ENCODE results near the gene TNFRSF12A. TPM values are rescaled to one million over a fixed set of nuclear protein-coding genes. Genes with fewer than 3 reads are reported as not detected.

Gene TNFRSF12A
- total and polyA plus RNA-seq, 2 of the 13 experiments (the other 11 are each of a cell fraction or from before 2014, with no cell fraction given): 61.9 to 66.0 TPM

GRCh38 chr16:3020604-3021448 is 658 bp downstream of the TNFRSF12A start (continued):
- TF ChIP-seq, protein P1, sequence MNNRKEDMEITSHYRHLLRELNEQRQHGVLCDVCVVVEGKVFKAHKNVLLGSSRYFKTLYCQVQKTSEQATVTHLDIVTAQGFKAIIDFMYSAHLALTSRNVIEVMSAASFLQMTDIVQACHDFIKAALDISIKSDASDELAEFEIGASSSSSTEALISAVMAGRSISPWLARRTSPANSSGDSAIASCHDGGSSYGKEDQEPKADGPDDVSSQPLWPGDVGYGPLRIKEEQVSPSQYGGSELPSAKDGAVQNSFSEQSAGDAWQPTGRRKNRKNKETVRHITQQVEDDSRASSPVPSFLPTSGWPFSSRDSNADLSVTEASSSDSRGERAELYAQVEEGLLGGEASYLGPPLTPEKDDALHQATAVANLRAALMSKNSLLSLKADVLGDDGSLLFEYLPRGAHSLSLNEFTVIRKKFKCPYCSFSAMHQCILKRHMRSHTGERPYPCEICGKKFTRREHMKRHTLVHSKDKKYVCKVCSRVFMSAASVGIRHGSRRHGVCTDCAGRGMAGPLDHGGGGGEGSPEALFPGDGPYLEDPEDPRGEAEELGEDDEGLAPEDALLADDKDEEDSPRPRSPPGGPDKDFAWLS (CRISPR knock-in tag; IDR thresholded peaks at IDR 0.05; ENCODE audit: borderline replicate concordance): peak; percentile 95; the same call in 1 of the 2 replicates
- TF ChIP-seq MXI1 (IDR thresholded peaks at IDR 0.05; ENCODE audit: borderline replicate concordance, low read depth, low read length) (no peak; the same call in 2 of the 3 replicates), MBNL3 (CRISPR knock-in tag; conservative IDR thresholded peaks at IDR 0.05) (no peak), ZNF263 (CRISPR knock-in tag; IDR thresholded peaks at IDR 0.05) (no peak), ZNF18 (CRISPR knock-in tag; IDR thresholded peaks at IDR 0.05; ENCODE audit: insufficient replicate concordance) (no peak), ZNF816 (CRISPR knock-in tag; IDR thresholded peaks at IDR 0.05; ENCODE audit: borderline replicate concordance) (no peak), ZNF496 (CRISPR knock-in tag; IDR thresholded peaks at IDR 0.05; ENCODE audit: insufficient replicate concordance) (no peak), PHF5A (CRISPR knock-in tag; IDR thresholded peaks at IDR 0.05; ENCODE audit: low read depth, unreplicated experiment) (no peak), HMGXB3 (CRISPR knock-in tag; IDR thresholded peaks at IDR 0.05; ENCODE audit: borderline replicate concordance) (no peak; the same call in 1 of the 2 replicates), HNF4G (IDR thresholded peaks at IDR 0.05; ENCODE audit: borderline replicate concordance, low read depth, low read length) (no peak), HNF4G (CRISPR knock-in tag; IDR thresholded peaks at IDR 0.05; ENCODE audit: borderline replicate concordance, low read depth) (no peak), RFX1 (IDR thresholded peaks at IDR 0.05) (no peak), ZNF354B (CRISPR knock-in tag; IDR thresholded peaks at IDR 0.05) (no peak), MXD4 (CRISPR knock-in tag; IDR thresholded peaks at IDR 0.05) (peak; percentile 51; the same call in 1 of the 2 replicates), ZNF121 (CRISPR knock-in tag; IDR thresholded peaks at IDR 0.05) (peak; percentile 32; the same call in 1 of the 2 replicates), ZNF232 (CRISPR knock-in tag; IDR thresholded peaks at IDR 0.05; ENCODE audit: borderline replicate concordance) (no peak; the same call in 1 of the 2 replicates), SKI (IDR thresholded peaks at IDR 0.05; ENCODE audit: partially characterized antibody) (peak; percentile 54), BATF2 (CRISPR knock-in tag; IDR thresholded peaks at IDR 0.05) (no peak), ZFP41 (CRISPR knock-in tag; IDR thresholded peaks at IDR 0.05; ENCODE audit: borderline replicate concordance) (no peak), ZNF264 (CRISPR knock-in tag; IDR thresholded peaks at IDR 0.05) (no peak)
- TF ChIP-seq, protein P2, sequence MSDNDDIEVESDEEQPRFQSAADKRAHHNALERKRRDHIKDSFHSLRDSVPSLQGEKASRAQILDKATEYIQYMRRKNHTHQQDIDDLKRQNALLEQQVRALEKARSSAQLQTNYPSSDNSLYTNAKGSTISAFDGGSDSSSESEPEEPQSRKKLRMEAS (IDR thresholded peaks at IDR 0.05): peak; percentile 76

Measured in HepG2 (cell line).